GM19467 (cell line): Measurements from ENCODE around the gene JAK3.
"Not testable (repeated sequence)": the region's sequence is repeated elsewhere in the genome, so short reads cannot be mapped to it uniquely, and the experiment has no call there.

Source experiments
- ATAC-seq: cut with Tn5 transposase; IDR thresholded peaks from one replicate; pipeline ENCODE4 v1.9.1; 2021; ENCODE audit warnings: mild to moderate bottlenecking, moderate library complexity; ENCODE audit not compliant: unreplicated experiment

The JAK3 gene

GRCh38 chr19:17778968-17779929 is 68.5 kb downstream of the JAK3 start:
- ATAC-seq: no peak

DNA sequence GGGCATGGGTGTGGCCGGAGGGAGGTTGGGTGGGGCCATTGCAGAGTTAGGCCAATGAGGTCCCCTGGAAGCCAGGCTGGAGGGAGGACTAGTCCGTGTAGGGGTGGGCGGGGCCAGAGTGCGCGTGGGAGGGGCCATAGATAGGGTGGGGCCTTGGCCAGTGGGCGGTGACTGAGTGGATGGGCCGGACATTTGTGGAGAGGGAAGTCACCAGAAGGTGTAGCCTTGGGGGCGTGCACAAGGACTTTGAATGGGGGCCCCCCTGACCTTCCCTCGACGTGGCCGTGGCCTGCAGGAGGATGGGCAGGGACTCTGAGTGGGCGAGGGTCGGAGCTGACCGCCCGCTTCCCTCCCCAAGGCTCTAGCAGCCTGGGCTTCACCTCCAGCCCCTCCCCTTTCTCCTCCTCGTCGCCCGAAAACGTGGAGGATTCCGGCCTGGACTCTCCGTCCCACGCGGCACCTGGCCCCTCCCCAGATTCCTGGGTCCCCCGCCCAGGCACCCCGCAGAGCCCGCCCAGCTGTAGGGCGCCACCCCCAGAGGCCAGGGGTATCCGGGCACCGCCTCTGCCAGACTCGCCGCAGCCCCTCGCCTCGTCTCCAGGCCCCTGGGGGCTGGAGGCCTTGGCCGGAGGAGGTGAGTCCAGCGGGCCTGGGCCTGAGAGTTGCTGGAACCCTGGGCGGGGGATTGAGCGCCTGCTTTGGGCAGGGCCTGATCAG is 69.4 kb downstream of the JAK3 start:
- no peak for ATAC-seq

DNA sequence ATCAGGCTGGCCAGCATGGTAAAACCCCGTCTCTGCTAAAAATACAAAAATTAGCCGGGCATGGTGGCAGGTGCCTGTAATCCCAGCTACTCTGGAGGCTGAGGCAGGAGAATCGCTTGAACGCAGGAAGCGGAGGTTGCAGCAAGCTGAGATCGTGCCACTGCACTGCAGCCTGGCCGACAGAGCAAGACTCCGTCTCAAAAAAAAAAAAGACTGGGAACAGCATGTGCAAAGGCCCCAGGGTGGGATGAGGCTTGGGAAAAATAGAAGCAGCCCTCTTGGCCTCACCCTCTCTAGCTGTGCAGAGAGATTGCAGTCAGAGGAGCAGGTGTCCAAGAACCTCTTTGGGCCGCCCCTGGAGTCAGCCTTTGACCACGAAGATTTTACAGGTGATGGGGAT is 69.9 kb downstream of the JAK3 start:
- ATAC-seq: not testable (repeated sequence)

- ATAC-seq: peak; percentile 61
These were observed 71.6 kb downstream of the JAK3 start for GRCh38 chr19:17775991-17776803.

DNA sequence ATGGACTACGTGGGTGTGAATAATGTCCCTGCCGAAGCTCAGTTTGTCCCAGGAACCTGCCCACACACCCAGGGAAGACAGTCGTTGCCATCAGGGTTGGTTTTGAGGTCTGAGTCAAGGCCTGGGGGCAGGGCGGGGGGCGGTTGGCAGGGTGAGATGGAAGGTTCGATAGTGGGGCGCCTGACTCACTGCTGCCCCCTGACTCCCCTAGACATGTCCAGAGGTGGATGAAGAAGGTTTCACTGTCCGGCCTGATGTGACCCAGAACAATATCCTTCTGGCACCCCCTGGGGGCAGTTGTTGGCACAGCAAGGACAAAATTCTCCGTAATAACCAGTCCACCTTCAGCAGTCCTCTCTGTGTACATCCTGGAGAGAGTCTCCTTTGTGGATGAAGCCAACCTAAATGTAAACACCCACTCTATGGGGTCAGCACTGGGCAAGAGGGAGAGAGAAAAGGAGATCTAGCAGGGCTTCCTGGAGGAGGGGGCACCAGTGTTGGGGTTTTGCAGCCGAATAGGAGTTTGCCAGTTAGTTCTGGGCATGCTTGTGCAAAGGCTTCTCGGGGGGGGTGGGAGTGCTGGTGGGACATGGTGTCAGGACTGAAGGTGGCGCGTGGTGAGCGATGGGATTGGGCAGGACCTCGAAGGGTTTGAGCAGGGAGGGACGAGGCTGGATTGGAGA is 72.4 kb downstream of the JAK3 start:
- ATAC-seq: no peak
